ENCODE results near the gene NDOR1.

NDOR1 gene

DNA sequence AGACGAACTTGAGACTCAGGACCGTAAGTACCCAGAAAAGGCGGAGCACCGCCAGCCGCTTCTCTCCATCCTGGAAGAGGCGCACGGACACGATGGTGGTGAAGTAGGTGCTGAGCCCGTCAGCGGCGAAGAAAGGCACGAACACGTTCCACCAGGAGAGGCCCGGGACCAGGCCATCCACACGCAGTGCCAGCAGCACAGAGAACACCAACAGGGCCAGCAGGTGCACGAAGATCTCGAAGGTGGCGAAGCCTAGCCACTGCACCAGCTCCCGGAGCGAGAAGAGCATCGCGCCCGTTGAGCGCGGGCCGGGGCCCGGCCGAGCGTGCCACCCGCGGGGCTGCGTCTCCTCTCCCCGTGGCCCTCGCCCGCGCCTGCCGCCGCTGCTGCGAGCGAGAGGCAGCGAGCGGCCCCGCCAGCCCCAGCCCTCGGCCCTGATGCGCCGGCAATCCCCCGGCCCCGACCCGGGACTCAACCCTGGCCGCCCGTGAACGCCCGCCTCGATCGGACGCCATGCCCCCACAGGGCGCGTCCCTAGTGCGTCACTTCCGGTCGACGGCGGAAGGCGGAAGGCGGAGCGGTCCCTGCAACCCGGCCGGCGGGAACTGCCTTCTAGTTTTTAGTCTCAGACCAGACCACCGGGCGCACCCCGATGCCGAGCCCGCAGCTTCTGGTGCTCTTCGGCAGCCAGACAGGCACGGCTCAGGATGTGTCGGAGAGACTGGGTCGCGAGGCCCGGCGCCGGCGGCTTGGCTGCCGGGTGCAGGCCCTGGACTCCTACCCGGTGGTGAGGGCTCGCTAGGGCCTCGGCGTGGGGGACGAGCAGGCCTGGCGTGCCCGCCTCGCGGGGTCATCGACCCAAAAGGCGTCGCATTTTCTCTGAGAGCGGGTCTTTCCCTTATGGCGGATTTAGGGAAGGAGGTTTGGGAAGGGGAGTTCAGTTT lies at the start of gene NDOR1, which contains the start of gene TMEM203:
NDOR1 (plus strand) TSS at position 575 of the 944 bp plus-strand sequence; CDS start at position 653, 78 bp downstream.
TMEM203 (minus strand) TSS at position 523 of the 944 bp plus-strand sequence; CDS start at position 289, 234 bp downstream.
- DNase-seq: peak; percentile 88 to 100 (median 98)
- intact Hi-C loops (cut with DNase I): no loop called here

DNA sequence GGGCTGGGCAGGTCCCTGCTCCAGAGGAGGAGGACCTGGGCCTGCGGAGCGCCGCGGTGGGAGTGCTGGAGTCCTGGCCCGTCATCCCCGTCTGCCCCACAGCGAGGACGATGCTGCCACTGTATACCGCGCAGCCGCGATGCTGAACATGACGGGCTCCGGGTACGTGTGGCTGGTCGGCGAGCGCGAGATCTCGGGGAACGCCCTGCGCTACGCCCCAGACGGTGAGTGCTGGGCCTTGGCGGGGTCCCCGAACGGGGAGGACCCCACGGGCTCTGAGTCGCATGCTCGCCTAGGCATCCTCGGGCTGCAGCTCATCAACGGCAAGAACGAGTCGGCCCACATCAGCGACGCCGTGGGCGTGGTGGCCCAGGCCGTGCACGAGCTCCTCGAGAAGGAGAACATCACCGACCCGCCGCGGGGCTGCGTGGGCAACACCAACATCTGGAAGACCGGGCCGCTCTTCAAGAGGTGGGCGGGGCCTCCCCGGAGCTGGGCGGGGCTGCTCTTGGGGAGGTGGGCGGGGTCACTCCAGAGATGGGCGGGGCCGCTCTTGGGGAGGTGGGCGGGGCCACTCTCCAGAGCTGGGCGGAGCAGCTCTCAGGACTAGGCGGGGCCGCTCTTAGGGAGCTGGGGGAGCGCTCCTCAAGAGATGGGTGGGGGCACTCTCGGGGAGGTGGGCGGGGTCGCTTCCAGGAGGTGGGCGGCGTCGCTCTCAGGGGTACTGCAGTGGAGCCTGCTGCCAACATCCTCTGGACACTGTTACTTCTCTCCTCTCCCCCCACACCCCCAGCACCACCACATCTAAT lies 48.7 kb upstream of the NDOR1 start:
- peak in 41 of 42 donors; percentile 54 to 90 (median 75) for DNase-seq
- intact Hi-C loops (cut with DNase I): no loop called here

DNA sequence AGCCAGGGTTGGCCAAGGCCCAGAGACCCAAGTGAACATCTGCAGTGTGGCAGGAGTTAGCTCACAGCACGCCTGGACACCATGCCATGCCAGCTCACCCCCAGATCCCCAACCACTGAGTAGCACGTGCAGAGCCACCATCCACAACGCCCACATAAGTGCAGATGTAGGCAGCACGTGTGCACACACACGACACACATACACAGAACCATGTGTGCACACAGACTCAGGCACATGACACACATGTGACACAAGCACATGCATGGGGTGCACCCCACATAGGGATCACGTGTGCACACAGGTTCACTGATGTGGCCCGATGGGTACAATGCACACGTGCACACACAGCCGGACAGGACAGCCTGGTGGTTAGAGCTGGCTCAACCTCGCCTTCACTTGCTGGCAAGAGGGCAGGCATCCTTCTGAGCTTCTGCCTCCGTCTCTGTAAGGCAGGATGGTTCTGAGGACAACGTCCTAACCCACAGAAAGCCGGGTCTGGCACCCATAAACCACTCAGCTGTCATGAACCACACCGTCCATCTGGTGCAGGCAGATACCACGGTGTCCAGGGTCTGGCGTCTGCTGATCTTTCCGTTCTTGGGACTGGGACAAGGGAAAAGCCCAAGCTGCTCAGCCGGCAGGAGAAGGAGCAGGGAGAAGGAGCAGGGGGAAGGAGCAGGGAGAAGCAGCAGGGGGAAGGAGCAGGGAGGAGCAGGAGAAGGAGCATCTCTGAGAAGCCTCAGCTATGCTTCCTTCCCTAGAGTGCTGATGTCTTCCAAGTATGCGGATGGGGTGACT lies 47.7 kb upstream of the NDOR1 start:
- intact Hi-C loops (cut with DNase I): no loop called here
- DNase-seq: no peak

DNA sequence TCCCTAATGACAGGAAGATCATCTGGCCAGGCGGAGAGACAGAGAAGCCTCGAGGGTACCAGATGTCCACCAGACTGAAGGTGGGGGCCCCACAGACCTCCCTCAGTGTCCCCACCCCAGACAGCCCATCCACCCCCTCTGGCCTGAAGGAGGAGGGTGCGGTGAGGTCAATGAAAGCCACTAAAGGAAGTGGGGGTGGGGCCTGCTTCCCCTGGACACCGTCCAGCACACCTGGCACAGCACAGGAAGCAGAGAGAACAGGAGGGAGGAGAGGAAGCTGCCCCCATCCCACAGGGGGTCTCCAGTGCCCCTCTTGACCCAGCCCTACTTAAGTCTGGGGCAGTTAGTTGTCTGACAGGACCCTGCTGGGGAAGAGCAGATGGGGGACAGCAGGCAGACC lies 46.9 kb upstream of the NDOR1 start:
- DNase-seq: no peak
- intact Hi-C loops (cut with DNase I): no loop called here

DNA sequence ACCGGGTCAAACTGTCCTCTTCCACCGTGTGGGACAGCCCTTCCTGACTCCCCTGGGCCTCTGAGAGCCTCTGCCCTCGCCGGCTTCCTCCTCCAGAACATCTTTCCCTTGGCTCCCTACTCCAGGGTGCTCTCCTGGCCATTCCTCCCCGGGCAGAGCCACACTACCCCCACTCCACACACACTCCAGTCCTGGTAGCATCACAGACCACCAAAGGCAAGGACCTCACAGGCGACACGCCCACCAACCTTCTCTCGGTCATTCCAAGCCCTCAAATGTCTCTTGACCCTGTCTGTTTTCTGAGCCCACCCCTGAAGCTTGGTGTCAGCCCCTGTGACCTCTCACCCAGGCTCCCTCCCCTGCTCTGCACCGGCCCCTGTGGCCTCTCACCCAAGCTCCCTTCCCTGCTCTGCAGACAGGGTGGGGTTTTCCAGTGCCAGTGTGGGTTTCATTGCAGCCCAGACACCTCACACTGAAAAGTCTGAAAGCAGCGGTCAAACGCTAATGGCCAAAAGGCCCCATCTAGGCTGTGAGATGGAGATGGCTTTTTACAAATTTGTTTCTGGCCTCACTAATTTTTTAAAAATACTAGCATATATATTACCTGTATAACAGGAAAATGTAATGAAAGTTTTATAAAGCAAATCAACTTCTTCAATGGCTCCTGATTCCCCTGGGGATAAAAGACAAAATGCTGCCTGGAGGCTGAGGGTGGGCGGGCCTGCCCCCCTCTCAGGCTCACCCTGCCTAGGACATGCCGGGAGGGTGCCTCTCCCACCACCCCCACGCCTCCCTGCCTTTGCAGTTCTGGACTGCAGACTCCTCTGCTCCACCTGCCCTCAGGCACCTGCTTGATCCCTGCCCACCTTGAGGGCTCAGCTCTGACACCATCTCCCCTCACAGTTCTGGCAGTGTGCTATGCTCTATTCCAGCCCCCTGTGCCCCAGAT lies 46.1 kb upstream of the NDOR1 start:
- no peak for DNase-seq

DNA sequence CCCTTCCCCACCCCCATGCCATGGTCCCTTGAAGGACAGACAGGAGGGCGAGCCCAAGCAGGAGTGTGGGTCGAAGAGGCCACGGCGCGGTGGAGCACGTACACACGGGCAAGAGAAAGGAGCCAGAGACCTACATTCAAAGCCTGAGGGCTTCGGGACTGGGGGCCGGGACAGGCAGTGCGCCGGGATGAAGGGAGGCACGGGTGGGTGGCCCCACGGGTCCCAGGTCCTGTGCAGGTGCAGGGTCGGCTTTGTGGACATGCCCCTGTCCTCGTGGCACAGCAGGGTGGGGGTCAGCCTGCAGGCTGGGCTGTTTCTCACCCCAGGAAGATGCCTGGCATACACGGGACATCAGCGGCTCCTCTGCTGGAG lies 45.5 kb upstream of the NDOR1 start:
- no peak for DNase-seq
- intact Hi-C loops (cut with DNase I): no loop called here

More for the DNA sequence above, 46.1 kb upstream of the NDOR1 start:
- intact Hi-C loops (cut with DNase I): no loop called here

DNA sequence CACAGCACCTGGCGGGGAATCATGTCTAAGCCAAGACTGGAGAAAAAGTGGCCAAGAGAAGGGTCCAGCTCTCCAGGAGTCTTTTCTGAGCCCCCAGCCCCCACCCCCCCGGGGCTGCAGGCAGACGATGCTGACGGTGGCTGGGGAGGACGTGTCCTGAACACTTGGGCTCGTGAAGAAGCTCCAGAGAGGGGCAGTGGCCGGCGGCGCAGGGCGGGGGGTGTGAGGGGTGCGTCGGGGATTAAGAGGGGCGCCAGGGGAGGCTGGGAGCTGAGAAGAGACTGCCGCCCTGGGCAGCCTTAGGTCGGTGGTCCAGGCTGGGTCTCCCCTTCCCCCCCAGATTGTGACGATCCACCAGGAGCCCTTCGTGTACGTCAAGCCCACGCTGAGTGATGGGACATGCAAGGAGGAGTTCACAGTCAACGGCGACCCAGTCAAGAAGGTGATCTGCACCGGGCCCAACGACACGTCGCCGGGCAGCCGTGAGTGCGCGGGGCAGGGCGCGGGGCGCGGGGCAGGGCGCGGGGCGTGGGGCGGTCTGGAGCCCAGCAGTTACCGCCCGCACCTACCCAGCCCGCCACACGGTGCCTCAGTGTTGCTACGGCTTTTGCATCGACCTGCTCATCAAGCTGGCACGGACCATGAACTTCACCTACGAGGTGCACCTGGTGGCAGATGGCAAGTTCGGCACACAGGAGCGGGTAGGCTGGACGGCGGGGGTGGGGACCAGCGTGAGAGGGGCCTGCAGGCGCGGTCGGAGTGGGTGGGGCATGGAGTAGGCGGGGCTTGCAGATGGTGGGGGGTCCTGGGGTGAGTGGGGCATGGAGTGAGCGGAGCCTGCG lies 44.6 kb upstream of the NDOR1 start:
- no peak for DNase-seq
- intact Hi-C loops (cut with DNase I): no loop called here

DNA sequence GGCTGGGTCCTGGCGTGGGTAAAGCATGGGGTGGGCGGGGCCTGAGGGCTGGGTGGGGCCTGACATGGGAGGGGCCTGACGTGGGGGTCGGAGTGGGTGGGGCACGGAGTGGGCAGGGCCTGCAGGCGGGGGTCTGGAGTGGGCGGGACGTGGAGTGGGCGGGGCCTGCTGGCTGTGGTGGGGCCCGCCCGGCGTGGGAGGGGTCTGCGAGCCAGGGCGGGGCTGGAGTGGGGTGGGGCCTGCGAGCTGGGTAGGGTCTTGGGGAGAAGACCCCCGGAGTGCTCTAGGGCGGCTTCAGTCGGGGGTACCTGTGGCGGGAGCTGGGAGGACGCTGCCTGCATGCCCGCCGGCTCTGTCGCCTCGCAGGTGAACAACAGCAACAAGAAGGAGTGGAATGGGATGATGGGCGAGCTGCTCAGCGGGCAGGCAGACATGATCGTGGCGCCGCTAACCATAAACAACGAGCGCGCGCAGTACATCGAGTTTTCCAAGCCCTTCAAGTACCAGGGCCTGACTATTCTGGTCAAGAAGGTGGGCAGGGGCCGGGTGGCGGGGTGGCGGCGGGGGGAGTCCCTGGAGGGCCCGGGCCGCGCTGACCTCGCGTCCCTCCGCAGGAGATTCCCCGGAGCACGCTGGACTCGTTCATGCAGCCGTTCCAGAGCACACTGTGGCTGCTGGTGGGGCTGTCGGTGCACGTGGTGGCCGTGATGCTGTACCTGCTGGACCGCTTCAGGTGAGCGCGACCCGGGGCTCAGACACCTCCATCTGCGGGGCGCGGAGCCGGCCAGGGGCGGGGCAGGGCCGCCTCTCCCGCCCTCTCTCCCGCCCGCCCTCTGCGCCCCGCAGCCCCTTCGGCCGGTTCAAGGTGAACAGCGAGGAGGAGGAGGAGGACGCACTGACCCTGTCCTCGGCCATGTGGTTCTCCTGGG lies 43.7 kb upstream of the NDOR1 start:
- DNase-seq: no peak

DNA sequence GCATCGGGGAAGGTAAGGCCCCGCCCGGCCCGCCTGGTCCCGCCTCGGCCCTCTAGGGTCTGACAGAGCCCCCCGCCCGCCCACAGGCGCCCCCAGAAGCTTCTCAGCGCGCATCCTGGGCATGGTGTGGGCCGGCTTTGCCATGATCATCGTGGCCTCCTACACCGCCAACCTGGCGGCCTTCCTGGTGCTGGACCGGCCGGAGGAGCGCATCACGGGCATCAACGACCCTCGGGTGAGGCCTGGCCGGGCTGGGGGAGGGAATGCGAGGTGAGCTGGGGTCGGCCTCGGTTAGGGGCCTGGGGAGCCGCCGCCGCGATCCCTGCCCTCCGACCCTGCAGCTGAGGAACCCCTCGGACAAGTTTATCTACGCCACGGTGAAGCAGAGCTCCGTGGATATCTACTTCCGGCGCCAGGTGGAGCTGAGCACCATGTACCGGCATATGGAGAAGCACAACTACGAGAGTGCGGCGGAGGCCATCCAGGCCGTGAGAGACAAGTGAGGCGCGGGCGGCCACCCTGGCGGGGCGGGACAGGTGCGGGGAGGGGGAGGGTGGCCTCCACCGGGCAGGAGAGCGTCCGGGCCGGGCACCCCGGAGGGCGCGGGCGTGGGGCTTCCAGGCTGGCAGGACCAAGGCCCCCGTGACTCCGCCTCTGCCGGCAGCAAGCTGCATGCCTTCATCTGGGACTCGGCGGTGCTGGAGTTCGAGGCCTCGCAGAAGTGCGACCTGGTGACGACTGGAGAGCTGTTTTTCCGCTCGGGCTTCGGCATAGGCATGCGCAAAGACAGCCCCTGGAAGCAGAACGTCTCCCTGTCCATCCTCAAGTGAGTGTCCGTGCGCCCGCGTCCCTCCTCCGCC lies 42.8 kb upstream of the NDOR1 start:
- intact Hi-C loops (cut with DNase I): no loop called here
- no peak for DNase-seq

More for the DNA sequence above, 43.7 kb upstream of the NDOR1 start:
- intact Hi-C loops (cut with DNase I): no loop called here

DNA sequence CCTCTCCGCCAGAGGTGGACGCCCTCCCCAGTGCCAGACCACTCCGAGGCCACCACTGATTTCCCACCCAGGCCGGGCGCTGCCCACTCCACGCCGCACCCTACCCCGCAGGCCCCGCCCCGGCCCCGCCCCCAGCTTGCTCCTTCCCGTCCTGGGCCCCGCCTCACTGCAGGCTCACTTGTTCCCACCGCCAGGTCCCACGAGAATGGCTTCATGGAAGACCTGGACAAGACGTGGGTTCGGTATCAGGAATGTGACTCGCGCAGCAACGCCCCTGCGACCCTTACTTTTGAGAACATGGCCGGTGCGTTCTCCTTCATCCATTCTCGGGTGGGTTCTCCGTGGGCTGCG lies 42.2 kb upstream of the NDOR1 start:
- DNase-seq: no peak
- intact Hi-C loops (cut with DNase I): no loop called here

DNA sequence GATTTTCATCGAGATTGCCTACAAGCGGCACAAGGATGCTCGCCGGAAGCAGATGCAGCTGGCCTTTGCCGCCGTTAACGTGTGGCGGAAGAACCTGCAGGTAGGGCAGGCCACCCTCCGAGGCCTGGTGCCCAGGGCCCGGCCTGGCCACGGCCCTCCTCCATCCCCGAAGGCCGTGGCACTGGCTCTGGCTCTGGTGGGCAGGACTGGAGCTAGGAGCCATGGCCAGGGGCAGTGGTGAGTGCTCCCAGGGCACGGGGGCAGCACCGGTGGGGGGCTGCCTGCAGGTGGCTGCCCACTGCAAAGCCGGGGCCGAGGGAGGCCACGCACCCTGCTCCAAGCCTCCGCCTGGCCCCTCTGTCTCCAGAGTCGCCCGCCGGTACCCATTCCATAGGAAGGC lies 41.7 kb upstream of the NDOR1 start:
- DNase-seq: no peak
- intact Hi-C loops (cut with DNase I): no loop called here

DNA sequence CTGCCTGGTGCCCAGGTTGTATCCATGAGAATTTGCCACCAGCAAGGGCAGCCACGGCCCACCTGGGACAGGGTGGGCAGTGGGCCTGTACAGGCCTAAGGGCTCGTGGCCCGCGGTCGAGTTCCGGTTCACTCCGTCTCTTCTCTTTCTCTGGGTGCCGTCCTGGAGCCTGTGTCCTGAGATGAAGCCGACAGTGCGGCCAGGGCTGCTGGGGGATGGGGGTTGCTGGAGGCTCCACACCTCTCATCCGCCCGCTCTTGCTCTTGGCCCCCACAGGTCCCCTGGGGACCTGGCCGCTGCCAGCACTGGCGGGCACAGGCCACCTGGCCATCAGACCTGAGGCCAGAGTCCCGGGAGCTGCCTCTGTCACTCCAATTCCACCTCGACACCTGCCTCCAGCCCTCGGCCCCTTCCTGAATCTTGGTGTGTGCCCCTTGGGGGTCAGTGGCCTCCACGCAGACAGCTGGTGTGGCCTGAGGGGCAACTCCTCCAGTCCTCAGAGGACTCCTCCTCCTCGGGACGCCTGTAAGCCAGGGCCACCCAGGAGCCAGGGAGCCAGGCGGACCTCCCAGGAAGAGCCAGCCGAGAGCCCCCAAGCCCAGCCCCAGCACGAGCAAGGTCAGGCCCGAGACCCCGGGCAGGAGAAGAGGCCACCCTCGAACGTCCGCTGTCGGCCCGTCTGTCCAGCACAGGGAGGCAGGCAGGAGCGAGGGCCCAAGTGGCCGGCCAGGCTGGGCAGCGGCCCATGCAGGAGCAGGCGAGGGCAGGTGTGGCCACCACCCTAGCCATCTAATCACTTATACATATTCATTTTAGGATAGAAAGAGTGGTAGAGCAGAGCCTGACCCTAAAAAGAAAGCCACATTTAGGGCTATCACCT lies 40.9 kb upstream of the NDOR1 start:
- intact Hi-C loops (cut with DNase I): no loop called here
- no peak for DNase-seq

DNA sequence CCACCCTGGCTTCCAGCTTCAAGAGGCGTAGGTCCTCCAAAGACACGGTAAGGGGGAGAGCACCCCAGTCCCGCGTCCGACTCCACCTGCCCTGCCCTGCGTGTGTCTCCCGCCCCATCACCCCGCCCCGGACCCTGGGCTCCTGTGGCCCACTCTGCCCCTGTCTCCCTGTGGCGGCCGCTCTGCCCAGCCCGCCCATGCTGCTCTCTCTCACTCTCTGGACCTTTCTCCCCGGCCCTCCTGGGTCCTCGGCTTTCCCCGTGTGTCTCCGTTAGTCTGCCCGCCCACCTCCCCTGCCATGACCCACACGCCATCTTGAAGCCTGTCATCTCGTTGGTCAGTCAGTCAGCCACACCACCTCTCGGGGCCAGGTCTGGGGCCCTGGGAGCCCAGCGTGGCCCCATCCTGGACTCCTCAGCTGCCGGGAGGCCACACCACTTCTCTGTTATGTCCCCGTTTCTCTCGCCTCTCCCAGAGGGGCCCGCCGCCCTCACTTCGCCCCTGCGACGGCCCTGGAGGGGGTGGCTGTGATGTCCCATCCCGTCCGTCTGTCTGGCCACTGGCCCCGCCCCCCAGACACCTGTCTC lies 40.2 kb upstream of the NDOR1 start:
- no peak for DNase-seq
- intact Hi-C loops (cut with DNase I): no loop called here

Data from head of caudate nucleus (tissue), 42 donors.